T-cell (primary cell): Measurements from ENCODE around the gene COBL. TPM values are rescaled to one million over a fixed set of nuclear protein-coding genes. Genes with fewer than 3 reads are reported as not detected.

Experiments
- ATAC-seq, 4 experiments: fragments of 200-7000 bp in 3 of 4; fragments of 150-1000 bp in 1 of 4; cut with Tn5 transposase; replicated peaks in 1 of 4; 1 replicate in 3 of 4; 2 replicates in 1 of 4; pipeline ENCODE4 v1.10.0; 2021; ENCODE audit warnings: moderate library complexity in 3 of 4, mild to moderate bottlenecking in 2 of 4, moderate number of reproducible peaks in 1 of 4
- CTCF ChIA-PET, 2 donors: fragments of 300-600 bp; sonication (Branson Sonifier 250); formaldehyde crosslinking; loops; one replicate each; lab custom pipeline; 2022; ENCODE audit warnings: antibody characterized with exemption in 2 of 2; lab: Charles Lee
- POLR2A ChIA-PET, 2 donors: fragments of 300-600 bp; sonication (Branson Sonifier 250); formaldehyde crosslinking; loops; one replicate each; lab custom pipeline; 2022; ENCODE audit warnings: antibody characterized with exemption in 2 of 2; lab: Charles Lee
- DNase-seq, 35 experiments: peaks; one replicate each; pipeline versions ENCODE4 v3.0.0 to v3.0.0-alpha.2; 2013 to 2023
- H3K27ac ChIP-seq: one replicate; pipeline ENCODE4 v1.5.1; 2013; ENCODE audit warnings: low read length
- H3K27me3 ChIP-seq, 2 experiments: replicated peaks in 1 of 2; 1 replicate in 1 of 2; 2 replicates in 1 of 2; pipeline versions ENCODE4 v1.6.1 to v1.7.0; 2013; ENCODE audit warnings: low read length in 1 of 2, mixed read lengths in 1 of 2; ENCODE audit not compliant: control insufficient read depth in 2 of 2, insufficient read depth in 2 of 2; ENCODE audit errors: extremely low read depth in 1 of 2
- H3K36me3 ChIP-seq, 2 donors: 1 replicate in 1 of 2; 2 replicates in 1 of 2; pipeline versions ENCODE4 v1.6.1 to v1.7.0; 2013; ENCODE audit warnings: low read length in 1 of 2; ENCODE audit not compliant: control insufficient read depth in 2 of 2, insufficient read depth in 1 of 2; ENCODE audit errors: extremely low read depth in 1 of 2
- H3K4me1 ChIP-seq, 2 experiments: 1 replicate in 1 of 2; 2 replicates in 1 of 2; pipeline versions ENCODE4 v1.6.1 to v1.7.0; 2013; ENCODE audit warnings: low read length in 2 of 2, mixed read lengths in 1 of 2; ENCODE audit not compliant: insufficient read depth in 2 of 2, control insufficient read depth in 1 of 2; ENCODE audit errors: extremely low read depth in 1 of 2
- H3K4me3 ChIP-seq, 2 donors: 1 replicate in 1 of 2; 2 replicates in 1 of 2; pipeline versions ENCODE4 v1.5.1 to v1.7.0; 2013; ENCODE audit warnings: mild to moderate bottlenecking in 2 of 2, low read length in 1 of 2, moderate library complexity in 1 of 2; ENCODE audit not compliant: control insufficient read depth in 1 of 2; ENCODE audit errors: extremely low read depth in 1 of 2
- H3K9me3 ChIP-seq: 2 replicates; pipeline ENCODE4 v1.7.0; 2013
- H3K27ac Mint-ChIP-seq, 2 donors: one replicate each; pipeline ENCODE4 v1.8.0; 2020 to 2021; ENCODE audit warnings: mild to moderate bottlenecking in 2 of 2, mixed read lengths in 2 of 2
- H3K27me3 Mint-ChIP-seq, 2 donors: one replicate each; pipeline ENCODE4 v1.8.0; 2021 to 2022; ENCODE audit warnings: mixed read lengths in 2 of 2
- H3K36me3 Mint-ChIP-seq: one replicate; pipeline ENCODE4 v1.8.0; 2021; ENCODE audit warnings: mixed read lengths
- H3K4me1 Mint-ChIP-seq, 3 donors: one replicate each; pipeline ENCODE4 v1.8.0; 2020 to 2022; ENCODE audit warnings: mixed read lengths in 3 of 3, mild to moderate bottlenecking in 1 of 3
- H3K4me3 Mint-ChIP-seq, 3 donors: one replicate each; pipeline ENCODE4 v1.8.0; 2020 to 2022; ENCODE audit warnings: mild to moderate bottlenecking in 3 of 3, mixed read lengths in 3 of 3, moderate library complexity in 3 of 3
- H3K9me3 Mint-ChIP-seq, 3 donors: one replicate each; pipeline ENCODE4 v1.8.0; 2020 to 2022; ENCODE audit warnings: mixed read lengths in 3 of 3
- WGBS: methylation state at CpG from one replicate; pipeline ENCODE4 v1.1.5; 2013; ENCODE audit warnings: missing lambda C conversion rate; ENCODE audit not compliant: insufficient coverage; 5-methylcytosine and 5-hydroxymethylcytosine counted together
- total RNA-seq, 35 experiments: library from RNA in 6 of 35; stranded (reverse) in 6 of 35; fragments of 120-200 nt in 1 of 35; gene quantifications; one replicate each; pipeline versions ENCODE4 v1.2.1 to v1.2.4 and lab custom pipeline; 2013 to 2026

The COBL gene
- total RNA-seq, 5 donors from 2014 or later (not counting 1 experiment from before 2014, with no cell fraction given): 0.07 to 0.26 (median 0.17) TPM; not detected in 1

- DNase-seq (no peak), ATAC-seq (no peak)
- POLR2A ChIA-PET: no interaction called here
- no CpG with 5 or more reads among the region's 3 CpGs for WGBS
- CTCF ChIA-PET: interaction anchor here in 1 of 2 donors (1.3 kb wide), 1 partner anchor 978 kb away, joined by 3 read pairs; no protein-coding TSS in a partner anchor
- Mint-ChIP-seq H3K4me3 (no peak overlapping the region), H3K4me1 (no peaks in the 10 kb centered on the region), H3K27me3 (no peaks in the 10 kb centered on the region), H3K36me3 (no peaks in the 10 kb centered on the region), H3K27ac (no peak overlapping the region), H3K9me3 (no peaks in the 10 kb centered on the region)
- Histone ChIP-seq H3K27me3 (no peaks in the 10 kb centered on the region), H3K4me3 (no peak overlapping the region), H3K9me3 (no peaks in the 10 kb centered on the region), H3K4me1 (peaks cover 0 to 2% of the 10 kb centered on the region in 2 experiments), H3K36me3 (no peaks in the 10 kb centered on the region), H3K27ac (no peak overlapping the region)
Measured at GRCh38 chr7:51070151-51070550, 246.5 kb downstream of the COBL start.

GRCh38 chr7:51069411-51070083 lies 247.1 kb downstream of the COBL start:
- no peaks in the 10 kb centered on the region for H3K9me3 ChIP-seq
- ATAC-seq: no peak
- CTCF ChIA-PET: no interaction called here
- Mint-ChIP-seq H3K4me3 (no peak overlapping the region), H3K27ac (no peak overlapping the region), H3K27me3 (no peaks in the 10 kb centered on the region), H3K4me1 (no peaks in the 10 kb centered on the region), H3K9me3 (no peaks in the 10 kb centered on the region), H3K36me3 (no peaks in the 10 kb centered on the region)
- DNase-seq: no peak
- H3K36me3 ChIP-seq: no peaks in the 10 kb centered on the region
- peaks cover 0 to 2% of the 10 kb centered on the region in 2 experiments for H3K4me1 ChIP-seq
- POLR2A ChIA-PET: no interaction called here
- H3K4me3 ChIP-seq: no peak overlapping the region
- H3K27me3 ChIP-seq: no peaks in the 10 kb centered on the region
- WGBS: 100% methylated on average over 1 of the region's 5 CpGs
- H3K27ac ChIP-seq: no peak overlapping the region

GRCh38 chr7:51068401-51068800 lies 248.2 kb downstream of the COBL start:
- Histone ChIP-seq H3K27ac (no peak overlapping the region), H3K36me3 (no peaks in the 10 kb centered on the region), H3K27me3 (no peaks in the 10 kb centered on the region), H3K9me3 (no peaks in the 10 kb centered on the region), H3K4me1 (peaks cover 0 to 2% of the 10 kb centered on the region in 2 experiments), H3K4me3 (no peak overlapping the region)
- no peak for DNase-seq
- Mint-ChIP-seq H3K4me3 (no peak overlapping the region), H3K27ac (no peak overlapping the region), H3K36me3 (no peaks in the 10 kb centered on the region), H3K9me3 (no peaks in the 10 kb centered on the region), H3K27me3 (no peaks in the 10 kb centered on the region), H3K4me1 (no peaks in the 10 kb centered on the region)
- ATAC-seq: no peak
- CTCF ChIA-PET: interaction anchor here (0.6 to 1.4 kb wide), 3 partner anchors 528 to 976 kb away, joined by 5 to 6 read pairs (median 5); partner anchors contain the start of gene ZPBP (in 1 of the 2)
- POLR2A ChIA-PET: no interaction called here
- WGBS: no CpG with 5 or more reads among the region's 4 CpGs

- DNase-seq (peak in 29 of 35 experiments; percentile 2 to 53 (median 26)), ATAC-seq (no peak)
- CTCF ChIA-PET: interaction anchor here (0.9 to 1.4 kb wide), 3 partner anchors 600 to 975 kb away, joined by 3 to 5 read pairs (median 5); partner anchors contain the start of gene ZPBP (in 1 of the 2)
Measured at GRCh38 chr7:51067757-51068156, 248.9 kb downstream of the COBL start.

GRCh38 chr7:51067258-51067657 lies 249.4 kb downstream of the COBL start:
- Mint-ChIP-seq H3K36me3 (no peaks in the 10 kb centered on the region), H3K9me3 (no peaks in the 10 kb centered on the region), H3K4me3 (no peak overlapping the region), H3K27ac (no peak overlapping the region), H3K4me1 (no peaks in the 10 kb centered on the region), H3K27me3 (no peaks in the 10 kb centered on the region)
- DNase-seq (no peak), ATAC-seq (no peak)
- no peak overlapping the region for H3K27ac ChIP-seq
- no peaks in the 10 kb centered on the region for H3K27me3 ChIP-seq
- CTCF ChIA-PET: interaction anchor here in 1 of 2 donors (0.9 to 1.1 kb wide), 2 partner anchors 599 to 974 kb away, joined by 3 to 5 read pairs; partner anchors contain the start of gene ZPBP
- H3K9me3 ChIP-seq: no peaks in the 10 kb centered on the region
- no peaks in the 10 kb centered on the region for H3K36me3 ChIP-seq
- POLR2A ChIA-PET: no interaction called here
- H3K4me1 ChIP-seq: peaks cover 0 to 2% of the 10 kb centered on the region in 2 experiments
- H3K4me3 ChIP-seq: no peak overlapping the region

More at GRCh38 chr7:51067757-51068156, 248.9 kb downstream of the COBL start:
- Histone ChIP-seq H3K27ac (no peak overlapping the region), H3K4me1 (peaks cover 0 to 2% of the 10 kb centered on the region in 2 experiments), H3K36me3 (no peaks in the 10 kb centered on the region), H3K9me3 (no peaks in the 10 kb centered on the region), H3K27me3 (no peaks in the 10 kb centered on the region), H3K4me3 (no peak overlapping the region)
- no peaks in the 10 kb centered on the region for H3K4me1 Mint-ChIP-seq
- no peaks in the 10 kb centered on the region for H3K9me3 Mint-ChIP-seq
- H3K4me3 Mint-ChIP-seq: no peak overlapping the region
- no peak overlapping the region for H3K27ac Mint-ChIP-seq
- 40% methylated on average over 3 of the region's 7 CpGs for WGBS
- H3K27me3 Mint-ChIP-seq: no peaks in the 10 kb centered on the region
- H3K36me3 Mint-ChIP-seq: no peaks in the 10 kb centered on the region
- POLR2A ChIA-PET: no interaction called here

GRCh38 chr7:51066405-51066882 lies 250.2 kb downstream of the COBL start:
- Mint-ChIP-seq H3K27me3 (no peaks in the 10 kb centered on the region), H3K4me3 (no peak overlapping the region), H3K27ac (no peak overlapping the region), H3K4me1 (no peaks in the 10 kb centered on the region), H3K9me3 (no peaks in the 10 kb centered on the region), H3K36me3 (no peaks in the 10 kb centered on the region)
- DNase-seq: no peak
- ATAC-seq: no peak
- H3K4me3 ChIP-seq: no peak overlapping the region
- 71% methylated on average over 1 of the region's 5 CpGs for WGBS
- no peaks in the 10 kb centered on the region for H3K9me3 ChIP-seq
- H3K27ac ChIP-seq: no peak overlapping the region
- POLR2A ChIA-PET: no interaction called here
- H3K27me3 ChIP-seq: no peaks in the 10 kb centered on the region
- H3K4me1 ChIP-seq: peaks cover 0 to 2% of the 10 kb centered on the region in 2 experiments
- no peaks in the 10 kb centered on the region for H3K36me3 ChIP-seq
- CTCF ChIA-PET: interaction anchor here in 1 of 2 donors (0.6 kb wide), 1 partner anchor 30 kb away, joined by 4 read pairs; no protein-coding TSS in a partner anchor
